GM21447 (cell line): ENCODE results near the gene HOXA2.

Experiments used
- ATAC-seq: cut with Tn5 transposase; IDR thresholded peaks from one replicate; pipeline ENCODE4 v1.9.1; 2021; ENCODE audit not compliant: unreplicated experiment

The HOXA2 gene

DNA sequence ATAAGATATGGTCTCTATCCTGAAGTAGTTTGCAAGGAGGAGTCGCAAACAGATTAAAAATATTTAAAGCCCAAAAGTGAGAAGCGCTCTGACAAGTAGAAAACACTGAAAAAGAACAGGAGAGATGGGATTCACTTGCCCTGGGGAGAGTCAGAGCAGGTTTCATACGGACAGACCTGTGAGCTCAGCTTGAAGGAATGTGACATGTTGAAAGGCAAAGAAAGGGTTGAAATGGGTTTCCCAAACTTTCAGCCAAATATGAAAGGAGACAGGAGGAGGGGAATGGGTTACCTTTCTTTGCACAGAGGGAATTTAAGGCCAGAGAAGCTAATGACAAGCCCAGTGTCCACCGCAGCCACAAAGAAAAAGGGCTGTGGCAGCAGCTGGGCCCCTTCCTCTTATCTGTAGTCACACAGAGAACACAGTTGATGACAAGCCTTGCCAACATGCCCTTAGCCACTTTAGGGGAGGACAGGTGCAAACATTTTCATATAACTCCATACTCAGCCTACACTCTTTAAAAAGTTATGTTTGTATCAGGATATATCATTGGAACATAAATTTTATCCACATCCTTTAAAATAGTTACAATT is 21.5 kb downstream of the HOXA2 start:
- no peak for ATAC-seq

DNA sequence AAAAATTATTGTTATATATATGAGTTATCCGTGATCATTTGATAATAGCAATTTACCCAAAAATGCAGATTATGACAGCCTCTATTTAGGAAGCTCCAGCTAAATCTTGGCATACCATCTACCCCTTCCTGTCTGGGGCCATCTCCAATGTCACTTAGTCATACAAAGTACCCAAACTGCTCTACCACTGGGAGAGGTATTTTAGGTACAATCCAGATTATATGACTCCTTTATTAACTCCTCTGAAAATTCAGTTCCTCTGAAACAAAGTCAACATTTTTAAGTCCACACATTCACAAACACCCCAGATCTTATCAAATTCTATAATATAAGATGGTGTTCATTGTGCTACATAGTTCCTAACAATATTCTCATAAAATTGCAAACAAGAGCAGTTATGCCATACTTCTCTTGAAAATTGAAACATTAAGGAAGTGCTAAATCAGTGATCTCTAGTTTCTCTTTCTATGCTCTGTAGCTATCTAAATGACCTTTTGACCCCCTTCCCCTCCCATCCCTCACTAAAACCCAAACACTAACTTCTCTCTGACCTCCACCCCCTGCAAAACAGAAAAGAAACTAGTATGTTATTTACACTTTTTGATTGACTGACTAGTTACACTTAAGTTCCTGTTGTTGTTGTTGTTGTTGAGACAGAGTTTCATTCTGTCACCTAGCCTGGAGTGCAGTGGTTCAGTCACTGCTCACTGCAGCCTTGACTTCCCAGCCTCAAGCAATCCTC is 23.1 kb downstream of the HOXA2 start:
- no peak for ATAC-seq

DNA sequence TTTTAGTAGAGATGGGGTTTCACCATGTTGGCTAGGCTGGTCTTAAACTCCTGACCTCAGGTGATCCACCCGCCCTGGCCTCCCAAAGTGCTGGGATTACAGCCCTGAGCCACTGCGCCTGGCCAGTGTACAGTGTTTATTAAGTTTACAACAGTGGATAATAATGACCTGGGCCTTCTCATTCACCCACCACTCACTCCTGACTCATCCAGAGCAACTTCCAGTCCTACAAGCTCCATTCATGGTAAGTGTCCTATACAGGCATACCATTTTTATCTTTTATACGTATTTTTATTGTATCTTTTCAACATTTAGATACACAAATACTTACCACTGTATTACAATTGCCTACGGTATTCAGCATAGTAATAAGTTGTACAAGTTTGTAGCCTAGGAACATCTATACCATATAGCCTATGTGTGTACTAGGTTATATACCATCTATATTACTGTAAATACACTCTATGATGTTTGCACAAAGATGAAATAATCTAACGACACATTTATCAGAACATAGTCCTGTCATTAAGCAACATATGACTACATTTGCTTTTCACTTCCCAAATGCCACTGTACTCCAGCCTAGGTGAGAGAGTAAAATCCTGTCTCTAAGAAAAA is 23.8 kb downstream of the HOXA2 start:
- no peak for ATAC-seq

- ATAC-seq: no peak
Measured at GRCh38 chr7:27073076-27073475, 29.4 kb downstream of the HOXA2 start.

GRCh38 chr7:27071622-27072390 is 30.7 kb downstream of the HOXA2 start:
- no peak for ATAC-seq

GRCh38 chr7:27068259-27068658 is 34.2 kb downstream of the HOXA2 start:
- no peak for ATAC-seq

- ATAC-seq: no peak
Measured at GRCh38 chr7:27066148-27066547, 36.3 kb downstream of the HOXA2 start.

DNA sequence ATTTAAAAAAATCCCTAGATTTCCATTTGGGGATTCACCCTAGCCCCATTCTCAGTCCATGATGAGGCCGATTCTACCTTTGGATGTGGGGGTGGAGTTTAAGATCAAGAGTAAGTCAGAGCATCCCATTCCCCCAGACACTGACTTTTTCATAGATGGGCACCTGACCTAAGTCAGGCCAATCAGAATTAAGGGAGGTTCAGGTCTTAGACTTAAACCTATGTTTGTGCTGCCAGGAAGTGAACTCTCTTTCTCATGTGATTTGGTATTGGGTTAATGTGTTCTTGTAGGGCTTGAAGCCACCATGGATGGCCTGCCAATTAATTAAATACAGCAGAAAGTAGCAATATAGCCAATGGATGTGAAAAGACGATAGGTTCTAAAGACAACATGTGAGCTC is 36.8 kb downstream of the HOXA2 start:
- no peak for ATAC-seq

GRCh38 chr7:27064661-27065060 is 37.8 kb downstream of the HOXA2 start:
- ATAC-seq: no peak

DNA sequence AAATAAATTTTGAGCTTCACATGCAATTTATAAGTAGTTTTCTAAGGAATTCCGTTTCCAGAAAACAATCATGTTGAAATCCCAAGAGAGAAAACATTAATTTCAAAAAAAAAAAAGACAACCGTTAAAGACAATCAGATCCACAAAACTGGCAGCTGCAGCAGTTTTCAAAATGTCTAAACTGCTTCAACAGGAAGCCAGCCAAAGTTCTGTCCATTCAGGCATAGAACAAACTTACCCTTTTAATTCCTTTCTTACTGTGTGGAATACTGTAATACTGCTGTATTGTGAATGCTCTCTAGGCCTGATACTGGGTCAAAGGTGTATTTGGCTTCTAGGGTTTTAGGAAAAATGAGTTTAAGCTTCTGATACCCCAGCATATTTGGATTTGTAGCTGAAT is 38.3 kb downstream of the HOXA2 start:
- no peak for ATAC-seq

DNA sequence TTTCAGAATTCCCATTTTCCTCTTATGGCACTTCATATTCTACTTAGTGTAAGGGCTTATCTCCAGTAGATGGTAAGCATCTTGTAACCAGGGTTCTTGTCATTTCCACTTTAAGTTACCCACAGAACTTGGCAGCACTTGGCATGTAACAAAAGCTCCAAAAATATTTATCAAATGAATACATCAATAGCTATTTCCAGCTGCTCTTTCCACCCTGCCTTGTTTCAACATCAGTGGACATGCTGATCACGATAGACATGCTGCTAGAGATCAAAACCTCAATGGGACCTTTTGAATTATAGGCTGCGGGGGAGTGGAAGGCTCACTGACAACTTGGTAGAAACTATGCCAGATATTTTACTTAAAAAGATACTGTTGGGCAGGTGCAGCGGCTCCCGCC is 39.5 kb downstream of the HOXA2 start:
- ATAC-seq: no peak

GRCh38 chr7:27053153-27053552 is 49.3 kb downstream of the HOXA2 start:
- no peak for ATAC-seq

GRCh38 chr7:27051451-27051850 is 51.0 kb downstream of the HOXA2 start:
- no peak for ATAC-seq
